Measurements from ENCODE around the gene LIPC.

The LIPC gene

DNA sequence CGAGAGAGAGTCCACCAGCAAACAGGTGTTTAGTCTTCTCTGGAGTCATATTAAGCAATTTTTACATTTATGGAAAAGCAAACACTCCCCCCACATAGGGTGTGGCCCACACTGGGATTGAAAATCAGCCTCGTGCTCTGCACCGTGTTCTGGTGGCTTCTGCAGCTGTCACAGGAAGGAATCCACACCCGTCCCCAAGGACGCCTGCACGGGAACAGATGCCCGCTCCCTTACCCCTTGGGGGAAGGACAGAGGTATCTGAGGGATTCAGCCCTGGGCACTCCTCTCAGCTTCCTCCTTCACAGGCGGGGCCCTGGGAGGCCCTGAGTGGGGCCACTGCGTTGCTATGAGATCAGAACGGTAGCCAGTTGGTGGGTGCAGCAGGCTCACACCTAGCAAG, 27.8 kb downstream of the LIPC start:
- no peak for DNase-seq

DNA sequence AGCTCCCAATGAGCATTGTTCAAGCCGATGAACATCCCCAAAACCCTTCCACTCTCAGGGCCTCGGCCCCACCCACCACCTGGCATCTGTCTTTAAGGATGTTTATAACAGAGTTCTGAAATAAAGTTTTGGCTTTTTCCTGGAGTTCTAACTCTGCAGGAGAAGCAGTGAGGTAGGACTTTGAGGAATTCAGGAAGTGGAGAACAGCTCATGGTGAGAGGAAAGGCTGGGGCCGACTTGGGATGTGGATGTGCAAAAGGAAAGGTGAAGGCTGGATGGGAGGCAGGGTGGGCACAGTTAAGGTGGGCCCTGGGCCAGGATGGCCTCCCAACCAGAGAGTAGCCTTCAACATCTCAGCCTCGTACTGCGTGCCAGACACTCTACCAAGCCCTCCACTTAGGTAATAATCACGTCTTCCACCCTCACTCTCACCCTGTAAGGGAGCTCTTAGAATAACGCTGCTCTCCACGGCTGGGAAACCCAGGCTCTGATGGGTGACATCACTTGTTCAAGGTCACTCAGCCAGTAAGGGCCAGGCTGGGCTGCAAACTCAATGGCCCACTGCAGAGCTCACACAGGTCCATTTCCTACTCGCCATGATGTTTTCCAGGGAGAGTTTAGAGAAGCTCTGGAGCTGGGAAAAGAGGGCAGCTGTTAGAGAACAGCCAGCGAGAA, 28.5 kb downstream of the LIPC start:
- DNase-seq: no peak

DNA sequence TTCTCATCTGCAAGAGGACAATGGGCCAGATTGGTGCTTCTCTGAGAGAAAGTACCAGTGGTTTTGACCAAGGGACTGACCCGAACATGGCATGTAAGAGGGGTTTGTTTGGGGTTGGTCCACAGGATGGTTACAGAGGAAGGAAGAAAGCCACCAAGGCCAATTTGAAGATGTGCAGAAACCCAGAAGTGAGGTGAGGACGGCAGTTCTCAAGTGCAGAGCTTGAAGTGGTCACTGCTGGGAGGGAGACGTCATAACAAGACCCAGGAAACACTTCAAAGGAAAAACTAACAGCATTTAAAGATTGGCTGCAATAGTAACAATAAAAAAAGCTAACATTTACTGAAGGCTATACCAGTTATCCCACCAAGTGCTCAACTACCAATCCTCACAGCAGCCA, 29.1 kb downstream of the LIPC start:
- DNase-seq: no peak

DNA sequence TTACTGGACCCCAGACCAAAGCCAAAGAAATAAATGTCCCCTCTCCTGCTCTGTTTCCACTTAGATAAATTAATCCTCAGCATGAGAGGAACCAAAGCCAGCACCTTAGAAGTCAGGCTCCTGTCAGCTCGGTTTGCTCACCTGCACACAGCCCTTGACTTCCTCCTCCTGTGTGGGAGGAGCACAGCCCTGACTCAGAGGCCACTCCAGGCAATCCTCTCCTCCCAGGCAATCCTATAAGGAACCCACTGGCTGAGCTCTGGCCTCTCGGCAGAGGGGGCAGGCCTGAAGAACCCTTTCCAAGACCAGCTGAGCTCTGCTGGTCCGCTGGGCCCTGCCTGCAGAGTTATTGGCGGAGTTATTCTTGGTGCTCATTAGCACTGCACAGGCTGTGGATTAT, 30.8 kb downstream of the LIPC start:
- DNase-seq: no peak

DNA sequence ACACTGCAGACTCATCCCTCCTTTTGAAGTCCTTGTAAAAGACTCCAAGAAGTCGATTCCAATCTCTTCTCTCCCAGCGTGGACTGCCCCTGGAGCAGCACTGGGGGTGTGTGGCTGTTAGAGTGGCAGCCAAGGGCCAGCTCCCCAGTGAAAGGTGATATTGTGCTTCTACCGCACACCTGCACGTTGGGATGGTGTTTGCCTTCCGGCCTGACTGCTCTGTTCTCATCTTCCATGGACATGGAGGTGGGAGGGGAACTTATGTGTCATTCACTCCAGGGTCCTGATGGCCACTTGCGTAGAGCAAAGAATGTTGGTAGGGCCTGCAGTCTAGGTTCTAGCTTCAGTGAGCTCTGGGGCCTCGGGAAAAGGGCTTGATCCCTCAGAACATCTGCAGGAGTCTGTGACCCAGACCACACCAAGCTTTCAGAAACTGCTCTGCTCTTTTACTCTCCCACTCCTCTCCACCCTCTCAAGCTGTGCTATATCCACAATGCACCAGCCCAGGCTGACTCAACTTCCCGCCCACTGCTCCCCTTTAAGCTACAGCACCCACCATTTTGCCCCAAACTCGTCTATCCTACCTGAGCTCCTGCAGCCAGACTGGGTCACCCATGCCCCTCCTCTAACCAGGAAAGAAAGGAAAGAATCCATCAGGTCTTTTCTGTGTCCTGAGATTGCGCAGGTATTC, 31.3 kb downstream of the LIPC start:
- DNase-seq: no peak

DNA sequence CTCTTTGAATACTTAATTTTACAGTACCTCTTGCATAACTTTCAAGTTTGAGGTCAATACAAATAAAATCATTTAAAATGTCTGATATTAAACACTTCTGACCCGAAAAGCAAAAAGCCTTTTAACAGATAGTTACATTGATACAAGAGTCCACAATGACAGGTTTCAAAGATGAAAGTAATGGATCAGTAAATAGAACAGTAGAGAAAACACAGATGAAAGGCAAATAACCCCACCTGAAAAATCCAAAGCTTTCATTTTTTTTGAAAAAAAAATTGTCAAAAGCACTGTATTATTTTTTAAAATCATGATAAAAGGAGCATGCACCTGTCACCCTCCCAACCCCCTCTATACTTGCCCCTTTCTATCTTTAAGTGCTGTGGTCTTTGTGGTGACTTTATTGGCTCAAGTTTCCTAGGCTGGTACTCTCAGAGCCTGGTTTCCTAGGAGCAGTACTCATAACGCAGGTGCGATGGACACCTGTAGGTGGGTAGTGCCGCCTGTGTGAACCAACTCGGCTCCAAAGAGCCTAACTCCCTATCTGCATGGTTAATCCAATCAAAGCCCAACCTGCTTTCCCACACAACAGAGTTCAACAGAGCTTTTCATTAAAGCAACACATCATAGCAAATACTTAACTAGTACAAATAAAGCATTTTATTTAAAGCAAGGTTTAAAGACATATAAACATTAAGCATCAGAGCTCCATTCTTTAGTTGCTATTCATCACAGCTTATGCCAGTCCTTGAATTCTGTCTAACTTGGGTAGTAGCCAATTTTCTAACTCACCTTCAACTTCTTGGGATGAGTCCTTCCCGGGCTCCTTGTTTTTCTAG, 32.2 kb downstream of the LIPC start:
- no peak for DNase-seq

DNA sequence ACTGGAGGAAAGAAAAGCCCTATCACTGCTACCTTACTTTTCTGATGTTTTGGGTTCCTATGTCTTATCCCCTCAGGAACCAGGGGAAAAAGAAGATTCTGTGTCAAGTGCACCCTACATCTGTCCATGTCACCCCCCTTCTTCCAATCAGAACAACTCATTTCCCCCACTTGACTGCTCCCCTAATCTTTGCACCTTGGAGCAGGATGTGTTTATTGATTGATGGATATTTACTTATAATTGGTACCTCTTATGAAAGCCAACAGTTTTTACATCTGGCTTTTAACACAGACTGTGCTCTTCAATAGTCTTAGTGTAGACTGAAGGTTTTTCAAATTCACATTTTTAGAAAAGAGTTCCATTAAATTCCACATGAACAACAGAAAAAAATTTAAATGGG, 33.3 kb downstream of the LIPC start:
- DNase-seq: no peak

DNA sequence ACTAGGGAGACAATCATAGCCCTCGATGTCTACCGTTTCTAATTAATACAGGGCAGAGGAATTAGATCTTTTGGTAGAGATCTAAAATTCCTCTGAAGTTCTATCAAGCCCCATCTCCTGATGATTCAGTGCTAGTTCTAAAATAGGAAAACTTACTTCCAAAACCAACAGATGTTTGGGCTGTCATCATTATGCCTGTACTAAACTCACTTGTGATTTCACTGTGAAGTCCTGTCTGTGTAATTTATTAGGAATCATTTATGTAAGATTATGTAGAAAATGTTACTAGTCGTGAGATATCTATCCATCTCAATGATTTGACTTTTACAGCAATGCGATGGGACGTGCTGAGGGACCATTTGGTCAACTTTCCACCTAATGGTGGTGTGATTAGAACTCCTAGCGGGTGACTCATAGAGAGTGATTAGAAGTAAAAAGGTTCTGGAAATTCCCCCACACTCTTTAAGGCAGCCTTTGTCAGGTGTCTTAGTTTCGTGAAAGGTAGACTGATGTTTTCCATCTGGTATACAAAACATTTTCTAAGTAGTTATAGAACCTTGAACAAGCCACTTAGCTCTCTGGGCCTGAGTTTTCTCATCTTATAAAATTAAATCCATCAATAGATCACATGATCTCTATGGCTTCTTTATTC, 34.2 kb downstream of the LIPC start:
- no peak for DNase-seq

DNA sequence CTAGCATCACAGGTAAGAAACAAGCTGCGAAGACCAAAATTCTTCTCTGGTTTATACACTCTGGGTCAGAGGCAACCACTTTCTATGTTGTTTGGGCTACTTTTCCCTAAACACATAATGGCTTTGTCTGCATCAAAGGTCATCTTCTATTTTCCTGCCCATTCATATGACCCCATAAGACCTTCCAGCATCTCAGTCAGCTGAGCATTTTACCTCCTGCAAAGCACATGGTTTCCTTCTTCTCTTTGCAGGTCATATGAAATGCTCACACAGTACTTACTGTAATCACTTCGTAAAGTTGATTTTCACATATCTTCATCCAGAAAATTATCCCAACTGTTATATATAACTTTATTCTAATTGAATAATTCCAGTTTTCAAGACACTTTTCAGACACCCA, 34.8 kb downstream of the LIPC start:
- DNase-seq: no peak

DNA sequence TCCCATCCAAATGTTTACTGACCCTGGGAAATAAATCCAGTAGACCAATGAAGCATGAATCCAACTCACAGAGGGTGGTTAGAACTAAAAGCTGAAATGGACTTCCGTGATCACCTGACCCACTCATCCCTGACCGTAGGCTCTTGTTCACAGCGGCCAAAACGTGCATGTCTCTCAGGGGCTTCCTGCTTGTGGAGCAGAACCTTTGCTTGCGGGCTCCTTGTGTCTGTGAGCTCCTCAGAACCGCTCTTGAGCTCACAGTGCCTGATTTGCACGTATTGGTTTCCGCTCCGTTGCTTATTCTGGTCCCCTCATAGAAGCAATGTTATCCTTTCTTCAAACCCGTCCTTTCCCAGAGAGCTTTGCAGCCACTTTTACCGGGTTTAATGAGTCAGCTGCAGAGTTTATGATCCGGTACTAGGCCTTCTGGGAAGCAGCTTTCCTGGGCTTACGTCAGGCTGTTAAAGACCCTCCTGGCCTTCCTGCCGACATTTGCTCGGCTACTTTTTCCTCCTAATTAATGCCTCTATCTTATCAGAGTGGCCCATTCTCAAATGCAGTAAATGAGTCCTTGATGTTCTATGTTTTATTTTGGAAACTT, 35.4 kb downstream of the LIPC start:
- no peak for DNase-seq

DNA sequence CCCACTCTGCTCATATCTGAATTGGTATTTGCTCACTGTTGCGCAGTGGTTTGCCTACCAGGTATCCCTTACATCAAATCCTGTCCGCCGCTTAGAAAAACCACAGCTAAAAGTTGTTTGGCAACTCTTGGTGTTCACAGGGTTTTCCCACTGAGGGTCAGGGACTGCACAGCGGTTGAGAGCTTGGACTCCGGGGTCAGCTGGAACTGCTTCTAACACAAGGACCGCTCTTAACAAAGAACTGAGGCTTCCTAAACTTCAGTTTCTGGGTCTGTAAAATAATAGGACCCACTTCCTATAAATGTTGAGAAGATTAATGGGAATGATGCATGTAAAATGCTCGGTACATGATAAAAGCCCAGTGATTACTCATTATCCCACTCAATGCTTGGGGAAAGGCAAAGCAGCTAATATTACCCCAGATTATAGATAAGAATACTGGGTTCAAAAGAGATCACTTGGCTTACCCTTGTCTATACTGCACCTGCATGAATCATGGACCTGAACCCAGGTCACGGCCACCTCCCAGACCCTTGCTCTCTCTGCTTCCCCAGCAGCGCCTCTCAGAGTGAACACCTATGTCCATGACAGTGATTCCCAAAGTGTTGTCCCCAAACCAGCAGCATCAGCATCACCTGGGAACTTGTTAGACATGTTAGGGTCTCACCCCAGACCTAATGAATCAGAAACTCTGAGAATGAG, 36.1 kb downstream of the LIPC start:
- DNase-seq: no peak

DNA sequence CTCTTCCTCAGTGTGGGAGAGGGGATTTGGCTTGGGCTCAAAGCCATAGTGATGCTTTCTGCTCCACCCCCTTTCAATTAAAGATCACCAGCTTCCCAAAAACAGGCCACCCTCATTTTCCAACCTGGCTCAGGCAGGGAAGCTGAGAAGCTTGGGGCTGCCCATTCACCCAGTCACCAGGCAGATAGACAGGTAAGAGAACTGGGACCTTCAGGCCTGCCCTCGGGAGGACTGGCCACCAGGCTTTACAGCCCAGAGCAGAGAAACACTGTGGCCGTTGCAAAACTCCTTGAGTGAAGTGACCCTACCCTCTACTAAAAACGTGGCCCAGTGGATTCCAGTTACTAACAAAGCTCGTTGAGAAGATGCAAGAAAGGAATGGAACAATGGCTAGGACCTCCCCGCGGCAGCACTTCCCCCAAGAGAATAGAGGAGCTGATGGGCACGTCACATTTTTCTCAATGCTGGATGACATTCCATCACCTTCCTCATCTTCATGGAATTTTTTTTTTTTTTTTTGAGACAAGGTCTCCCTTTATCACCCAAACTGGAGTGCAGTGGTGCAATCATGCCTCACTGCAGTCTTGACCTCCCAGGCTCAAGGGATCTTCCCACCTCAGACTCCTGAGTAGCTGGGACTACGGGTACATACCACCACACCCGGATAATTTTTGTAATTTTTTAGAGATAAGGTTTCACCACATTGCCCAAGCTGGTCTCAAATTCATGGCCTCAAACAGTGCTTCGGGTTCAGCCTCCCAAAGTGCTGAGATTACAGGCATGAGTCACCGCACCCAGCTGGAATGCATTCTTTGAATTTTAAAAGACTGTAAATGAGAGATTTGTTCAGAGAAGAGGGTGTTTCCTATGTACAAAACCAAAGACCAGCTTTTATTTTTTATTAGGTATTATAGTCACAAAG, 37.9 kb downstream of the LIPC start:
- DNase-seq: no peak

DNA sequence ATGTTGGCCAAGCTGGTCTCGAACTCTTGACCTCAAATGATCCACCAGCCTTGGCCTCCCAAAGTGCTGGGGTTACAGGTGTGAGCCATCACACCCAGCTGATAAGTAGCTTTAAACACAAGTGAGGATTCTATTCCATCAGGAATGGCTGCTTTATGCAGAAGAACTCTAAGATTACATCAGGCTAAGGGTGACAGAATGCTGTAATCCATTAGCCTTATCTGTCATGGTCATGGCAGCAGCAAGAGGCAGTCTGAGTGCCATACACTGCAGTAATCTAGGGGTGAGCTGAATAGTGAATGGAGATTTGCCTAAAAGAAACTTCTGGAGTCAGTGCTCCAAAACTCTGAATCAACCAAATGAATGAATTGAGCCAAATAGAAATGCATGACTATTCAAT, 39.6 kb downstream of the LIPC start:
- no peak for DNase-seq

DNA sequence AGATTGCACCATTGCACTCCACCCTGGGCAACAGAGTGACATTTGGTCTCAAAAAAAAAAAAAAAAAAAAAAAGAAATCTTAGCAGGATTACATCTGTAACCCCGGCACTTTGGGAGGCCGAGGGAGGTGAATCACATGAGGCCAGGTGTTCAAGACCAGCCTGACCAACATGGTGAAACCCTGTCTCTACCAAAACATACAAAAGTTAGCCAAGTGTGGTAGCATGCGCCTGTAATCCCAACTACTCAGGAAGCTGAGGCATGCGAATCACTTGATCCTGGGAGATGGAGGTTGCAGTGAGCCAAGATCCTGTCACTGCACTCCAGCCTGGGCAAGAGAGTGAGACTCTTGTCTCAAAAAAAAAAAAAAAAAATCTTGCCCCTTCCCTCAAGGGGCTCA, 40.4 kb downstream of the LIPC start:
- DNase-seq: no peak

DNA sequence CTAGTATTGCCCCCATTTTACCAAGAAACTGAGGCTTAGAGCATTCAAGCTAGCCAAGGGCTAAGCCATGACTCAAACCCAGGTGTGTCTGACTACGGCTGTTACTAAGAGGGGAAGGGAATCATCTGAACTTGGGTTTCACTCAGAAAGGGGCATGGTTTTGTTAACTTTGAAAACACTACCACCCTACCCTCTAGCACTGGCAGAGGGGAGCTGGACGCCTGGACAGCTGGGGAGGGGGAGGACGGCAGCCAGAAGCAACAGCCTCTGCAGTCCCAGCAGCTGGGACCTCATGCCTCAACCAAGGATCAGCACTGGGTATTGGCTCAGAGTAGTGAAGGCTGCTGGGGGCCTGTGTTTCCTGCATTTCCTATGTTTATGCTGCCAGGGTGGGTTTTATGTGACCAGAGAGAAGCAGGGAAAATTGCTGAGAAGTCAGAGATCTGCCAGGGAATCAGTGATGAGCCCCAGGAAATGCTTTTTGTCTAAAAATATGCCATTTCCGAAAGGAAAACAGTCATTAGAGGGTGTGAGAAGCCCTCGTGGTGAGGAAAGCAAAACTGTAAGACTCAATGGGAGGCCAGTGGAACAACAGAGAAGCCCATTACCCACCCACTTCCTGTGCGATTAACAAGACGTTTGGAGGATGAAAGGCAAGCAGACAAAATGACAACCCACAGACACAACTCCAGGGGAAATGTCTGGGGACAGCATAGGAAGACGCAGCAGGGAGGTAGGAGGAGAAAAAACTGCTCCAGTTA, 41.2 kb downstream of the LIPC start:
- DNase-seq: peak; percentile 53

DNA sequence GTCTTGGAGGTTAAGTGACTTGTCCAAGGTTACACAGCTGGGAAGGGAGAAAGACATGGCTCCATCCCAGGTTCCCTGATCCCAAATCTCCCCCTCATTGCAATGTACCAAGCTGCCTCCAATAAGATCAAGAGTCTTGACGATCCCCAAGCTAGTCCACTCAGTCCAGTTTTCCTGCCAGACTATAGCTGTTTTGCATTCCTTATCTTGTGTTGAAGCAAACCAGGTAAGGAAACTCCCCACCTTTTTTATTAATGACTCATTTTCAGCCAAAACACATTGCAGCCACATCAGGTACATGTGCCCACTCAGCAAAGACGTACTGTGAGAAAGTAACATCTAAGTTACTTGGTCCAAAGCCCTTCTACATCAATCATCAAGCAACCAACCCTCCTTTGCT, 41.9 kb downstream of the LIPC start:
- DNase-seq: no peak

DNA sequence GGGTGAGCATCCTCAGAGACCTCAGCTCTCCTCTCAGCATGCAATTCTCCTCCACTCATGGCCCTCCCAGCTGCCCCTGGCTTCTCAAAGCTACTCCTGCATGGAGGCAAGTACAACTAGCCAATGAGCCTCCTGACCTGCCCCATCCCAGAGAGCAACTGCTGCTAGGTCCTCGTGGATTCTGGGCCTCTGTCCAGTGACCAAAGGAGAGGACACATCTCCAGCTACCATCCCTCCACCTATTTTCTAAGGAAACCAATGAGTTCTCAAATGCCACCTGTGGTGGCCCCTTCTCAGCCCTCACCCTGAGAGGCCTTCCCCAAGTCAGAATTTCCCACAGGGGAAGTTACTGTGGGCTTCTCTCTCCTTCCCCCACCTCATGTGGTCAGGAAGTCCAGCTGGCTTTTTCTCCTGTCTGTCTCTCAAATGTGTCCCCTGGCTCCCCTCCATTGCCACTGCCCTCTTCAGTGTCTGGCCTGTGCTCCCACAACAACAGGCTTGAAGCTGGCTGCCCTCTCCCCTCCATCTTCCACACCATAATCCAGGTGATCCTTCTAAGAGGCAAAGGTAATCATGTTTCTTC, 43.0 kb downstream of the LIPC start:
- no peak for DNase-seq

DNA sequence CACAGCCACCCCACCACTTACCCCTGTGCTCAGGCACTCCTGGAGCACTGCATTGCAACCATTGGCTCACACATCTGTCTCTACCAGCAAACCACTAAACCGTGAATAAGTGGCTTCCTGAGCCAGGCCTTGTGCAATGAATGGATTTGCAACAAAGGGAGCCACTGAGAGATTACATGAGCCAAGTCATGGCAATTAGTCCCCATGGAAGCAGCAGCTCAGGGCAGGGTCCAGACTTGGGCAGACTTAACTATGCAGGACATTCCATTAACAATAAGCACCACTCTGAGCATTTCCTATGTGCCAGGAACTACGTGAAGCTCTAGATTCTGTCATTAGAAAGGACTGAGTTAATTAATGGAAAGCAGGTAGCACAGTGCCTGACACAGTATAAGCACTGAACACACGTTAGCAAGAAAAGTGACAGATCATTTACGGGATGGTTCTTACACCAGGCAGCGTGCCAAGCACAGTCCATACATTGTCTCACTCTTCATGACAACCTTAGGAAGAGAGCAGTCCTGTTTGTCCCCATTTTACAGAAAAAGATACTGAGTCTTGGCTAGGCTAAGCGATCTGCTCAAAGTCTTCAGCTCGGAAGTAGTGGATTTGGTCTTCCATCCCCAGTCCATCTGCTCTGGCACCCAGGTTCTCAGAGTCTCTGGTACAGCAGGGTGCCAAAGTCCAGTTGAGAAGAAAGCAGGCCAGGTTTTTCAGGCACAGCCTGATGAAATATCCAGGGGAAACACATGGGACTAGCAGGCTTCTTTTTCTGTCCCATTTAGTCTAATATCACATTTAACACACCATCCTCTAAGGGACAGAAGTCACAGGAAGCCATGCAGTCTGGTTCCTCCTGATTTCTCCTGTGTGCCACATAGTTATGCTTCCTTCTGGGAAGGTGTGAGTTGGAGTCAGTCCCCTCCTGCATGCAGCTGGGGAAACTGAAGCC, 44.1 kb downstream of the LIPC start:
- no peak for DNase-seq

Measured in stimulated activated CD8-positive, alpha-beta memory T cell treated with anti-CD3 and anti-CD28 coated beads, Interleukin-4, amount 100 ng/mL, for 48 hours (primary cell).